Heart left ventricle (tissue), 16 donors: Measurements from ENCODE around the gene IFRD1. TPM values are rescaled to one million over a fixed set of nuclear protein-coding genes. Genes with fewer than 3 reads are reported as not detected.

ENCODE experiments used
- ATAC-seq, 4 donors: fragments of 200-7000 bp; cut with Tn5 transposase; one replicate each; pipeline ENCODE4 v1.9.1; 2020 to 2022; ENCODE audit warnings: moderate library complexity in 4 of 4, mild to moderate bottlenecking in 3 of 4, moderate number of reproducible peaks in 1 of 4
- DNase-seq, 5 donors: peaks; one replicate each; pipeline ENCODE4 v3.0.0-alpha.2; 2020
- H3K27ac ChIP-seq, 12 donors: fragments of 200-600 bp; sonication (generic) in 4 of 12; one replicate each; pipeline versions ENCODE4 v1.5.0 to v1.8.0; 2016 to 2022; ENCODE audit warnings: mild to moderate bottlenecking in 2 of 12
- H3K27me3 ChIP-seq, 9 donors: fragments of 200-600 bp; sonication (generic) in 2 of 9; one replicate each; pipeline versions ENCODE4 v1.5.1 to v1.8.0; 2016 to 2022; ENCODE audit warnings: mild to moderate bottlenecking in 3 of 9
- H3K36me3 ChIP-seq, 9 donors: fragments of 200-600 bp; sonication (generic) in 2 of 9; one replicate each; pipeline versions ENCODE4 v1.5.0 to v1.8.0; 2018 to 2022; ENCODE audit warnings: mild to moderate bottlenecking in 2 of 9
- H3K4me1 ChIP-seq, 12 donors: fragments of 200-600 bp; sonication (generic) in 4 of 12; one replicate each; pipeline versions ENCODE4 v1.5.0 to v1.8.0; 2016 to 2022; ENCODE audit warnings: mild to moderate bottlenecking in 3 of 12
- H3K4me3 ChIP-seq, 12 donors: fragments of 200-600 bp; sonication (generic) in 4 of 12; one replicate each; pipeline versions ENCODE4 v1.5.0 to v1.8.0; 2017 to 2022; ENCODE audit warnings: mild to moderate bottlenecking in 9 of 12, moderate library complexity in 4 of 12
- H3K9me3 ChIP-seq, 12 donors: fragments of 200-600 bp; sonication (generic) in 4 of 12; one replicate each; pipeline versions ENCODE4 v1.5.0 to v1.8.0; 2016 to 2022; ENCODE audit warnings: mild to moderate bottlenecking in 1 of 12
- CTCF ChIP-seq, 12 donors: fragments of 200-600 bp; sonication (generic) in 4 of 12; IDR thresholded peaks; one replicate each; pipeline versions ENCODE4 v1.5.0 to v1.8.0; 2018 to 2022; ENCODE audit warnings: antibody characterized with exemption in 12 of 12, mild to moderate bottlenecking in 5 of 12
- POLR2A ChIP-seq, 2 donors: fragments of 450-650 bp; IDR thresholded peaks; one replicate each; pipeline ENCODE4 v1.6.1; 2017; ENCODE audit warnings: antibody characterized with exemption in 2 of 2, mild to moderate bottlenecking in 2 of 2, moderate library complexity in 2 of 2
- WGBS, 4 donors: extraction: QIAGEN DNeasy Blood & Tissue Kit in 2 of 4; methylation state at CpG; one replicate each; pipeline versions ENCODE4 v1.1.5 to v1.1.7; 2013 to 2018; 5-methylcytosine and 5-hydroxymethylcytosine counted together
- intact Hi-C, 10 donors: fragments of 100-400 bp; cut with DNase I; formaldehyde crosslinking; loops; one replicate each; pipeline versions ENCODE4 v1.11.1 to v1.14.2; 2022
- polyA plus RNA-seq, 2 donors: library from polyadenylated mRNA; stranded (reverse); fragments of 200-250 nt; gene quantifications; one replicate each; pipeline ENCODE4 v1.2.3, GENCODE V29; 2013
- total RNA-seq, 9 donors: library from RNA; depleted of rRNA in 2 of 9; stranded (reverse); fragments of >200 nt in 2 of 9; fragmentation: NEBNext Ultra II Directional in 3 of 9; extraction: Animal tissue kit (Norgen Biotek cat#: 25700) in 3 of 9; gene quantifications; one replicate each; pipeline versions ENCODE4 v1.1.0 to v1.2.4, GENCODE V29; 2016 to 2023
- donor health status: ischemic (EF 13 %, LVEDD 7.1; RV severe dilation, severe dysfunction).
- donor health status: healthy with polysubstance abuse.
- donor health status: DM: no; HTN: yes; CAD: no.
- donor health status: DM: no; HTN: no; CAD: no.
- donor health status: ischemic (EF 25% LVEDD 6.9; RV normal size, moderate dysfunction).
- donor health status: ischemic (EF 25% LVEDD 5.7; RV mildly dilated, moderate dysfunction).
- donor health status: healthy.
- donor health status: DM: yes; HTN: yes; CAD: no.
- donor health status: ischemic (EF 35%, LVEDD 5.7; RV mildly dilated, moderate dysfunction).
- donor health status: nonischemic (EF 11% LVEDD 7.7; RV severe dilation, severe dysfunction).
- donor health status: DM: yes; HTN: yes; CAD: no.
- donor health status: PGD.
- donor health status: ischemic (EF 29% LVEDD 5.4; RV normal size, mild dysfunction).
- donor health status: nonischemic (EF 23%, LVEDD 6.1; RV moderate dilation, normal function).

The IFRD1 gene
- total and polyA plus RNA-seq, 11 donors, result 11.3 to 74.7 (median 28.1) TPM

GRCh38 chr7:112421666-112422486 is 28.4 kb upstream of the IFRD1 start:
- no peak for DNase-seq
- Histone ChIP-seq H3K27me3 (no peaks in the 10 kb centered on the region), H3K4me3 (no peak overlapping the region), H3K36me3 (no peaks in the 10 kb centered on the region), H3K27ac (peak overlapping the region in 2 of 12 donors; percentile 13 to 42), H3K4me1 (peaks cover 0 to 24% (median 12%) of the 10 kb centered on the region in 12 donors), H3K9me3 (peaks cover 0 to 8% (median 0%) of the 10 kb centered on the region in 12 donors)
- 72 to 80% (median 75%) methylated on average over 9 of the region's 9 CpGs for WGBS, 4 donors
- intact Hi-C loops, result loop anchor here in 1 of 10 donors (5.0 kb wide), 1 partner anchor 75 kb away; no protein-coding TSS in a partner anchor
- TF ChIP-seq CTCF (IDR thresholded peaks at IDR 0.05) (no peak), POLR2A (IDR thresholded peaks at IDR 0.05) (no peak)
- ATAC-seq, result no peak

DNA sequence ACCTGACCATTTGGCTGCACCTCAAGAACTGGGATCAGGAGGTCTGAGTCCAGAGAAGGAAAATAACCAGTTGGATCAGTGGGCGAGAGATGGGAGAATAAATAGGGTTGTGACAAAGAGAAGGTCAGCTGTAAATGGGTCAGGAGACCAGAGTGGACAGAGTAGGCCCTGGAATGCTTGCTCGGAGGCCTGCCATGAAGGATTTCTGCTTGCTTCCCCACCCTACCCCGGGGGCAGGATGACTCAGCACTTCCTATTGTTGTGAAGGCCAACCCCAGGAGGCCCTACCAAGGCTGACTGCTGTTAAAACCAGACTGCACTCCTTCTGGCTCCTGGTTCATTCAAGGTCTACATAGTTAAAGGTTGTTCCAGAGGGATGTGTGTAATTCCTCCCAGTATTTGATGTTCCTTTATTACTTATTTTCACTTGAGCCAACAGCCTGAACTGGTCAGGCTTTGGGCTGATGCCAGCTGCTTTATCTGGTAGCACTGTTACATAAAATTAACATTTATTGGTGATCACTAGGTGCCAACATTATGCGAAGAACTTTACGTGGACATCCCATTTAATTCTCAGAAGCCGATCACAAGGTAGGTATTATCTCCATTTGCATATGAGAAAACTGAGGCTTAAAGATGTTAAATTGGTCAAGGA is 27.3 kb upstream of the IFRD1 start:
- TF ChIP-seq CTCF (IDR thresholded peaks at IDR 0.05) (no peak), POLR2A (IDR thresholded peaks at IDR 0.05) (no peak)
- DNase-seq (peak; percentile 65 to 82 (median 75)), ATAC-seq (peak; percentile 91 to 97 (median 95))
- Histone ChIP-seq H3K4me3 (no peak overlapping the region), H3K4me1 (peaks cover 0 to 24% (median 14%) of the 10 kb centered on the region in 12 donors), H3K9me3 (peaks cover 0 to under 1% (median 0%) of the 10 kb centered on the region in 12 donors), H3K36me3 (no peaks in the 10 kb centered on the region), H3K27me3 (no peaks in the 10 kb centered on the region), H3K27ac (peak overlapping the region in 6 of 12 donors; percentile 13 to 42 (median 22))
- WGBS, 4 donors, result 62 to 76% (median 70%) methylated on average over 5 to 6 of the region's 6 CpGs
- intact Hi-C loops, result loop anchor here in 1 of 10 donors (5.0 kb wide), 1 partner anchor 74 kb away; no protein-coding TSS in a partner anchor

- no peak for ATAC-seq
- Histone ChIP-seq H3K36me3 (no peaks in the 10 kb centered on the region), H3K4me3 (no peak overlapping the region), H3K9me3 (no peaks in the 10 kb centered on the region), H3K27me3 (no peaks in the 10 kb centered on the region), H3K4me1 (peaks cover 0 to 24% (median 14%) of the 10 kb centered on the region in 12 donors), H3K27ac (no peak overlapping the region)
- TF ChIP-seq POLR2A (IDR thresholded peaks at IDR 0.05) (no peak), CTCF (IDR thresholded peaks at IDR 0.05) (no peak)
- 73 to 81% (median 76%) methylated on average over 2 of the region's 2 CpGs for WGBS, 4 donors
- intact Hi-C loops, result loop anchor here in 1 of 10 donors (5.0 kb wide), 1 partner anchor 73 kb away; no protein-coding TSS in a partner anchor
- DNase-seq, result no peak
These were observed 26.3 kb upstream of the IFRD1 start for GRCh38 chr7:112423987-112424386.

DNA sequence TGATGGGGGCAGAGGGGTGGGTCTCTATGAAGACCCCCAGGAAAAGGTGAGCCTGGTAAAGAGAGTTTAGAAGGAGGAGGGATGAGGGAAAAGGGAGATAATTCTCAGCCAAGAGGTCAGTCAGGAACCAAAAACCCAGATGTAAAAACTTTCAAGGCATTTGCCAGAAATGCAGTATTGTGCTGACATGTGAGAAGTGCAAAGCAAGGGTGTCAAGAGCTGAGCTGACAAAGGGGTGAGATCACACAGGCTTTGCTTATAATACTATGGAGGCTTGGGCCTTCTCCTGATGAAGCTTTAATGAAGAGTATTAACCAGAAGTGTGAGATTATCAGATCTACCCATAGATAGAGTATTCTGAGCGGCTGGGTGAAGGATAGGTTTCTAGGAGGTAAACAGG is 22.3 kb upstream of the IFRD1 start:
- Histone ChIP-seq H3K36me3 (no peaks in the 10 kb centered on the region), H3K9me3 (no peaks in the 10 kb centered on the region), H3K4me1 (peaks cover 0 to 11% (median 5%) of the 10 kb centered on the region in 12 donors), H3K27me3 (no peaks in the 10 kb centered on the region), H3K27ac (no peak overlapping the region), H3K4me3 (no peak overlapping the region)
- DNase-seq, result no peak
- 85 to 97% (median 91%) methylated on average over 1 of the region's 1 CpG for WGBS, 4 donors
- intact Hi-C loops, result no loop called here
- no peak for ATAC-seq
- no peak for TF ChIP-seq POLR2A (IDR thresholded peaks at IDR 0.05)
- TF ChIP-seq CTCF (IDR thresholded peaks at IDR 0.05), result no peak
